Measurements from ENCODE around the gene DOCK4. TPM values are rescaled to one million over a fixed set of nuclear protein-coding genes. Genes with fewer than 3 reads are reported as not detected.

Gene DOCK4
- total RNA-seq, 1 donor from 2014 or later: 32.2 TPM

DNA sequence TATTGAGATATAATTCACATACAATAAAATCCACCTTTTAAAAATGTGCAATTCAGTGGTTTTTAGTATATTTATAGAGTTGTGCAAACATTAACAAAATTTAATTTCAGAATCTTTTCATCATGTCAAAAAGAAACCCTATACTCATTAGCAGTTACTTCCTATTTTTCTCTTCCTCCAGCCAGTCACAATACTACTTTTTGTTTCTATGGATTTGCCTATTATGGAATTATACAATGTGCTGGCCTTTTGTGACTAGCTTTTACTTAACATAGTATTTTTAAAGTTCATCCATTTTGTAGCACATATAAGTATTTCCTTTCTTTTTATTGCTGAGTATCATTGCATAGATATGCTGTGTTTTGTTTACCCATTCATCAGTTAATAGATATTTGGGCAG lies 444.0 kb downstream of the DOCK4 start:
- Histone ChIP-seq H3K4me1 (ENCODE audit: insufficient read depth, low read length) (no peaks in the 10 kb centered on the region), H3K27ac (ENCODE audit: low read depth, low read length) (no peak overlapping the region), H3K4me2 (ENCODE audit: low read length) (no peak overlapping the region), H3K9me3 (ENCODE audit: insufficient read depth, low read depth, low read length) (no peaks in the 10 kb centered on the region), H3K9ac (ENCODE audit: low read length) (no peak overlapping the region), H3K4me3 (ENCODE audit: insufficient read depth, low read depth, low read length) (no peak overlapping the region), H3K36me3 (ENCODE audit: insufficient read depth, low read length) (no peaks in the 10 kb centered on the region), H3K27me3 (ENCODE audit: insufficient read depth, low read length) (no peaks in the 10 kb centered on the region), H3K79me2 (ENCODE audit: insufficient read depth, low read length) (no peaks in the 10 kb centered on the region), H2AFZ (ENCODE audit: low read depth, low read length) (no peak overlapping the region), H4K20me1 (ENCODE audit: insufficient read depth, low read length) (no peaks in the 10 kb centered on the region)
- Mint-ChIP-seq H3K4me1 (ENCODE audit: low read depth, unreplicated experiment) (peaks cover 9% of the 10 kb centered on the region), H3K27me3 (ENCODE audit: low read depth, unreplicated experiment) (no peaks in the 10 kb centered on the region), H3K4me3 (ENCODE audit: unreplicated experiment) (no peak overlapping the region), H3K9me3 (ENCODE audit: unreplicated experiment) (no peaks in the 10 kb centered on the region), H3K27ac (ENCODE audit: unreplicated experiment) (no peak overlapping the region), H3K36me3 (ENCODE audit: low read depth, unreplicated experiment) (peaks cover 8% of the 10 kb centered on the region)
- FAIRE-seq (no peak), DNase-seq (ENCODE audit: low read depth) (no peak)
- TF ChIP-seq EZH2 (IDR thresholded peaks at IDR 0.05; ENCODE audit: insufficient read depth, low read length): no peak
- TF ChIP-seq, protein P1, sequence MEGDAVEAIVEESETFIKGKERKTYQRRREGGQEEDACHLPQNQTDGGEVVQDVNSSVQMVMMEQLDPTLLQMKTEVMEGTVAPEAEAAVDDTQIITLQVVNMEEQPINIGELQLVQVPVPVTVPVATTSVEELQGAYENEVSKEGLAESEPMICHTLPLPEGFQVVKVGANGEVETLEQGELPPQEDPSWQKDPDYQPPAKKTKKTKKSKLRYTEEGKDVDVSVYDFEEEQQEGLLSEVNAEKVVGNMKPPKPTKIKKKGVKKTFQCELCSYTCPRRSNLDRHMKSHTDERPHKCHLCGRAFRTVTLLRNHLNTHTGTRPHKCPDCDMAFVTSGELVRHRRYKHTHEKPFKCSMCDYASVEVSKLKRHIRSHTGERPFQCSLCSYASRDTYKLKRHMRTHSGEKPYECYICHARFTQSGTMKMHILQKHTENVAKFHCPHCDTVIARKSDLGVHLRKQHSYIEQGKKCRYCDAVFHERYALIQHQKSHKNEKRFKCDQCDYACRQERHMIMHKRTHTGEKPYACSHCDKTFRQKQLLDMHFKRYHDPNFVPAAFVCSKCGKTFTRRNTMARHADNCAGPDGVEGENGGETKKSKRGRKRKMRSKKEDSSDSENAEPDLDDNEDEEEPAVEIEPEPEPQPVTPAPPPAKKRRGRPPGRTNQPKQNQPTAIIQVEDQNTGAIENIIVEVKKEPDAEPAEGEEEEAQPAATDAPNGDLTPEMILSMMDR (IDR thresholded peaks at IDR 0.05; ENCODE audit: insufficient read depth, low read depth, low read length): no peak

DNA sequence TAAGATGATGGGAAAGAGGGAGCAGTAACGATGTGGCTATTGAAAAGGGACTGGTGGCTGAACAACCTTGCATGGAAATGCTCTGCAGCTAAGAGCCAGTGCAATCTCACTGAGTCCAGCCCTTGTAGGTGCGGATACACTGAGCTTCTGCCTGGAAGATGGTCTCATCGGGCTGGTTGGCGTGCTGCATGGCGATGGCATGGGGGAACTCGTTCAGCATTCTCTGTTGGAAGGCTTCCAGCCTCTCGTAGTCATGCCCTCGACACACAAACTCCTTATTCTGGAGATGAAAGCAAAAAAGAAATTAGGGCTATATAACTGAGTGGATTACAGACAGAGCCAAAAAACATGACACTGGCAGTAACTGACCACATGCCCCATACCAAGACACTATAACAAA lies 446.2 kb downstream of the DOCK4 start:
- H3K27ac Mint-ChIP-seq (ENCODE audit: unreplicated experiment): no peak overlapping the region
- Histone ChIP-seq H4K20me1 (ENCODE audit: insufficient read depth, low read length) (no peaks in the 10 kb centered on the region), H3K79me2 (ENCODE audit: insufficient read depth, low read length) (no peaks in the 10 kb centered on the region), H3K4me1 (ENCODE audit: insufficient read depth, low read length) (no peaks in the 10 kb centered on the region), H3K36me3 (ENCODE audit: insufficient read depth, low read length) (no peaks in the 10 kb centered on the region), H3K27me3 (ENCODE audit: insufficient read depth, low read length) (no peaks in the 10 kb centered on the region), H3K4me3 (ENCODE audit: insufficient read depth, low read depth, low read length) (no peak overlapping the region), H3K9me3 (ENCODE audit: insufficient read depth, low read depth, low read length) (no peaks in the 10 kb centered on the region), H3K9ac (ENCODE audit: low read length) (no peak overlapping the region), H2AFZ (ENCODE audit: low read depth, low read length) (no peak overlapping the region), H3K27ac (ENCODE audit: low read depth, low read length) (no peak overlapping the region), H3K4me2 (ENCODE audit: low read length) (no peak overlapping the region)
- H3K4me3 Mint-ChIP-seq (ENCODE audit: unreplicated experiment): no peak overlapping the region
- H3K9me3 Mint-ChIP-seq (ENCODE audit: unreplicated experiment): no peaks in the 10 kb centered on the region
- DNase-seq (ENCODE audit: low read depth): no peak
- FAIRE-seq: no peak
- no peak for TF ChIP-seq EZH2 (IDR thresholded peaks at IDR 0.05; ENCODE audit: insufficient read depth, low read length)
- TF ChIP-seq, protein P1 (IDR thresholded peaks at IDR 0.05; ENCODE audit: insufficient read depth, low read depth, low read length): no peak
- H3K27me3 Mint-ChIP-seq (ENCODE audit: low read depth, unreplicated experiment): no peaks in the 10 kb centered on the region
- peaks cover 18% of the 10 kb centered on the region for H3K4me1 Mint-ChIP-seq (ENCODE audit: low read depth, unreplicated experiment)
- peaks cover 13% of the 10 kb centered on the region for H3K36me3 Mint-ChIP-seq (ENCODE audit: low read depth, unreplicated experiment)

DNA sequence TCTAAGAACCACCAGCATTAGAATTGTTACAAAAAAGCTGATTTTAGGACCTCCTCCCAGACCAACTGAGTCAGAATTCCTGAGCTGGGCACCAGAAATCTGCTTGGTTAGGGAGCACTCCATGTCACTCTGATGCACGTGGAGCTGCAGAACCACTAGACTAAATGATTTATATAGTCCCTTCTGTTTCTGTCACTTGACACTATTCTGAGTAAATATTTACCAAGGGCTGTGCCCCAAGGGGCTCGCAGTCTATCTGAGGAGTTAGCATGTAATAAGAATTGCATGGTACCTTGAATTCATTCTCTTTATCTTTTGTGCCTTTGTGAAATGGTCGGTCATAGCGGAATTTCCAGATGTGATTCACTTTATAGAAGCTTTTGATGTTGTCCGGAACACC lies 447.9 kb downstream of the DOCK4 start:
- H3K4me2 ChIP-seq (ENCODE audit: low read length): no peak overlapping the region
- FAIRE-seq (no peak), DNase-seq (ENCODE audit: low read depth) (no peak)
- no peaks in the 10 kb centered on the region for H3K27me3 ChIP-seq (ENCODE audit: insufficient read depth, low read length)
- no peaks in the 10 kb centered on the region for H4K20me1 ChIP-seq (ENCODE audit: insufficient read depth, low read length)
- H3K4me3 ChIP-seq (ENCODE audit: insufficient read depth, low read depth, low read length): no peak overlapping the region
- peaks cover 18% of the 10 kb centered on the region for H3K4me1 Mint-ChIP-seq (ENCODE audit: low read depth, unreplicated experiment)
- no peaks in the 10 kb centered on the region for H3K4me1 ChIP-seq (ENCODE audit: insufficient read depth, low read length)
- H3K27ac Mint-ChIP-seq (ENCODE audit: unreplicated experiment): no peak overlapping the region
- no peak overlapping the region for H3K4me3 Mint-ChIP-seq (ENCODE audit: unreplicated experiment)
- TF ChIP-seq EZH2 (IDR thresholded peaks at IDR 0.05; ENCODE audit: insufficient read depth, low read length): no peak
- TF ChIP-seq, protein P1 (IDR thresholded peaks at IDR 0.05; ENCODE audit: insufficient read depth, low read depth, low read length): no peak
- no peak overlapping the region for H2AFZ ChIP-seq (ENCODE audit: low read depth, low read length)
- no peaks in the 10 kb centered on the region for H3K9me3 ChIP-seq (ENCODE audit: insufficient read depth, low read depth, low read length)
- no peaks in the 10 kb centered on the region for H3K79me2 ChIP-seq (ENCODE audit: insufficient read depth, low read length)
- H3K9ac ChIP-seq (ENCODE audit: low read length): no peak overlapping the region
- no peaks in the 10 kb centered on the region for H3K9me3 Mint-ChIP-seq (ENCODE audit: unreplicated experiment)
- H3K27ac ChIP-seq (ENCODE audit: low read depth, low read length): no peak overlapping the region
- no peaks in the 10 kb centered on the region for H3K36me3 ChIP-seq (ENCODE audit: insufficient read depth, low read length)
- H3K27me3 Mint-ChIP-seq (ENCODE audit: low read depth, unreplicated experiment): no peaks in the 10 kb centered on the region
- H3K36me3 Mint-ChIP-seq (ENCODE audit: low read depth, unreplicated experiment): peaks cover 13% of the 10 kb centered on the region
